BE2C (cell line): ENCODE data around the gene POM121L12. TPM values are rescaled to one million over a fixed set of nuclear protein-coding genes. Genes with fewer than 3 reads are reported as not detected.

Experiments used
- DNase-seq: peaks from one replicate; pipeline ENCODE4 v3.0.0-alpha.2; 2020
- H3K27me3 ChIP-seq: fragments of 250-450 bp; sonication (Bioruptor Pico); 2 replicates; pipeline ENCODE4 v1.5.1; 2020; ENCODE audit warnings: mild to moderate bottlenecking
- H3K36me3 ChIP-seq: fragments of 250-450 bp; sonication (Bioruptor Pico); 2 replicates; pipeline ENCODE4 v1.5.1; 2020; ENCODE audit warnings: mild to moderate bottlenecking
- H3K4me1 ChIP-seq: fragments of 250-450 bp; sonication (Bioruptor Pico); 2 replicates; pipeline ENCODE4 v1.5.1; 2020
- H3K4me3 ChIP-seq: 2 replicates; pipeline ENCODE4 v1.5.1; 2011; ENCODE audit warnings: low read depth, low read length
- H3K9me3 ChIP-seq: fragments of 250-450 bp; sonication (Bioruptor Pico); 2 replicates; pipeline ENCODE4 v1.5.1; 2020
- polyA plus RNA-seq: library from polyadenylated mRNA; unstranded; fragments of >200 nt; gene quantifications from one replicate; pipeline ENCODE4 v1.2.1, GENCODE V29; 2012; ENCODE audit warnings: low read depth, missing spikeins; ENCODE audit not compliant: insufficient read length, insufficient read depth
- TF ChIP-seq, protein P1 (sequence below): IDR thresholded peaks from 2 replicates; pipeline ENCODE4 v1.5.1; 2012; ENCODE audit warnings: mild to moderate bottlenecking, low read depth, low read length

The POM121L12 gene
- not detected for polyA plus RNA-seq

DNA sequence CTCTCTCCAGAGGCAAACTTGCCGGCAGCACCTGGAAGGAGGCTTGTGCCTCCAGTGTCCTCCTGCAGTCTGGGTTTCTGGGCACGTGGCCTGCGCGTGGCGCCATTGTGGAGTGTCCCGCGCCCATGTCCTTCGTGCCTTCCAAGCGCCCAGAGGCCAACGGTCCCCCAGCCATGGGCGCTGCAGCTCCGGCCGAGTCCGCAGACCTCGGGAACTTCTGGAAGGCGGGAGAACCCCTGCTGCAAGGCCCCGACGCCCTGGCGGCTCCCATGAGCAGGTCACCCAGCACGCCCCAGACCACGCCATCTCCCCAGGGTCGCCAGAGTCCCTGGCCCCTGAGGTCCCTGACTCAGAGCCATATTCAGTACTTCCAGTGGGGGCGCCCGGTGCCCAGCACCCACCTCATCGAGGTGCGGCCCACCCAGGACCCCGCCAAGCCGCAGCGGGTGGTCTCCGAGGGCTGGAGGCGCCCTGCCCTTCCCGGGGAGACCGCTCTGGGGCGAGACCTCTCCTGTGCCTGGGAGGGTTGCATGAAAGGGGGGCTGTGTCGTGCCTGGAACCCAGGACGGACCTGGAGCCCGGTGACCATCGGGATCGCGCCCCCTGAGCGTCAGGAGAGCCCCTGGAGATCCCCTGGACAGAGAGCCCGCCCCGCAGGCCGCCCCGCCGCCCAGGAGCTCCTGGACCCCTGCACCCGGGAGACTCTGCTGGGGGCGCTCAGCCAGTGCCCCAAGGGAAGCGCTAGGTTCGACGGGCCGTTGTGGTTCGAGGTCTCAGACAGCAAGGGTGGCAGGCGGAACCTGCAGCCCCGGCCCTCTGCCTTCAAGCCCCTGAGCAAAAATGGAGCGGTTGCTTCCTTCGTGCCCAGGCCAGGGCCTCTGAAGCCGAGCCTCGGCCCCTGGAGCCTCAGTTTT, at the start of gene POM121L12:
POM121L12 (plus strand) TSS at position 135 of the 914 bp plus-strand sequence; CDS start at position 174, 39 bp downstream.
- H3K4me1 ChIP-seq = no peaks in the 10 kb centered on the region
- H3K27me3 ChIP-seq = no peaks in the 10 kb centered on the region
- no peak within 1 kb of the TSS for H3K4me3 ChIP-seq
- no peaks in the 10 kb centered on the region for H3K9me3 ChIP-seq
- DNase-seq = no peak
- H3K36me3 ChIP-seq = no peaks in the 10 kb centered on the region
- TF ChIP-seq, protein P1, sequence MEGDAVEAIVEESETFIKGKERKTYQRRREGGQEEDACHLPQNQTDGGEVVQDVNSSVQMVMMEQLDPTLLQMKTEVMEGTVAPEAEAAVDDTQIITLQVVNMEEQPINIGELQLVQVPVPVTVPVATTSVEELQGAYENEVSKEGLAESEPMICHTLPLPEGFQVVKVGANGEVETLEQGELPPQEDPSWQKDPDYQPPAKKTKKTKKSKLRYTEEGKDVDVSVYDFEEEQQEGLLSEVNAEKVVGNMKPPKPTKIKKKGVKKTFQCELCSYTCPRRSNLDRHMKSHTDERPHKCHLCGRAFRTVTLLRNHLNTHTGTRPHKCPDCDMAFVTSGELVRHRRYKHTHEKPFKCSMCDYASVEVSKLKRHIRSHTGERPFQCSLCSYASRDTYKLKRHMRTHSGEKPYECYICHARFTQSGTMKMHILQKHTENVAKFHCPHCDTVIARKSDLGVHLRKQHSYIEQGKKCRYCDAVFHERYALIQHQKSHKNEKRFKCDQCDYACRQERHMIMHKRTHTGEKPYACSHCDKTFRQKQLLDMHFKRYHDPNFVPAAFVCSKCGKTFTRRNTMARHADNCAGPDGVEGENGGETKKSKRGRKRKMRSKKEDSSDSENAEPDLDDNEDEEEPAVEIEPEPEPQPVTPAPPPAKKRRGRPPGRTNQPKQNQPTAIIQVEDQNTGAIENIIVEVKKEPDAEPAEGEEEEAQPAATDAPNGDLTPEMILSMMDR = no peak

DNA sequence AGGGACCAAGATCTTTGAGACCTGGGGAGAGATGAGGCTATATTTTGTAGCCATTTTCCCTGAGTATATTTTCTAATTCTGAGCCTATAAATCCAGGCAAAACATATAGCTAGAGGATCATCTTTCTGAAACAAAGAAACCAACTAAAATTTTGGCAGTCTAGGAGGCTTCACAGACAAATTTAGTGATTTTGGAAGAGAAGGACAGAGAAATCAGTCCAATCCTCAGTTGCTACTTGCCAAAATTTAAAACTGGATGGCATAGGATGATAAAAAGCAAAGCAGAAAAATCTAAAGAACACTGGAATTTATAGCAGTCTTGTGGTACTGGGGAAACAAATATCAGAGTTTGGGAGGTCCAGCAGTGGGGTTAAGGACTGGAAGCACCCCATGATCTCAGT, 43.4 kb upstream of the POM121L12 start:
- no peak for DNase-seq
- TF ChIP-seq, protein P1 = no peak
- Histone ChIP-seq H3K27me3 (no peaks in the 10 kb centered on the region), H3K4me1 (no peaks in the 10 kb centered on the region), H3K36me3 (no peaks in the 10 kb centered on the region), H3K9me3 (no peaks in the 10 kb centered on the region), H3K4me3 (no peak overlapping the region)

- Histone ChIP-seq H3K4me1 (no peaks in the 10 kb centered on the region), H3K4me3 (no peak overlapping the region), H3K27me3 (no peaks in the 10 kb centered on the region), H3K9me3 (no peaks in the 10 kb centered on the region), H3K36me3 (no peaks in the 10 kb centered on the region)
- TF ChIP-seq, protein P1 = no peak
- DNase-seq = no peak
Observed at GRCh38 chr7:52992479-52993162, 42.8 kb upstream of the POM121L12 start.

GRCh38 chr7:52995676-52996075, 39.8 kb upstream of the POM121L12 start:
- Histone ChIP-seq H3K4me3 (no peak overlapping the region), H3K36me3 (no peaks in the 10 kb centered on the region), H3K27me3 (no peaks in the 10 kb centered on the region), H3K4me1 (no peaks in the 10 kb centered on the region), H3K9me3 (no peaks in the 10 kb centered on the region)
- TF ChIP-seq, protein P1 = no peak
- no peak for DNase-seq

DNA sequence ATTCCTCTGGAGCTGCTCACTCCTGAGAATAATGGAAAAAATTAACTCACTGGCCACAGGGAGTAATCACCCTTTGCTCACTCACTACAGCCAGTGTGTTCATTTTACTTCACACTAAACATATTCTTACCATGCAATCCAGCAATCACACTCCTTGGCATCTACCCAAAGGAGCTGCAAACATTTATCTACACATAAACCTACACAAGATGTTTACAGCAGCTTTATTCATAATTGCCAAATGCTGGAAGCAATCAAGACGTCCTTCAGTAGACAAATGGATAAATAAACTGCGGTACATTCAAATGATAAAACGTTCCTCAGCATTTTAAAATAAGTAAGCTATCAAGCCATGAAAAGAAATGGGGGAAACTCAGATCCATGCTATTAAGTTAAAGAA, 34.2 kb upstream of the POM121L12 start:
- TF ChIP-seq, protein P1 = no peak
- peaks cover 3% of the 10 kb centered on the region; the same call in 1 of the 2 replicates for H3K9me3 ChIP-seq
- DNase-seq = no peak
- H3K4me3 ChIP-seq = no peak overlapping the region
- no peaks in the 10 kb centered on the region for H3K36me3 ChIP-seq
- no peaks in the 10 kb centered on the region for H3K4me1 ChIP-seq
- H3K27me3 ChIP-seq = no peaks in the 10 kb centered on the region
